Activated CD4-positive, alpha-beta T cell treated with anti-CD3 and anti-CD28 coated beads, Interleukin-2, amount 10 ng/mL, durations not matched to agents 7 days and 5 days (primary cell): Measurements from ENCODE around the gene ZNF879. TPM values are rescaled to one million over a fixed set of nuclear protein-coding genes. Genes with fewer than 3 reads are reported as not detected.

Source experiments
- CTCF ChIA-PET: fragments of 350-600 bp; sonication (Branson Sonifier 250); formaldehyde crosslinking; loops from one replicate; lab custom pipeline; 2021; ENCODE audit warnings: antibody characterized with exemption; lab: Charles Lee
- POLR2A ChIA-PET: fragments of 350-600 bp; sonication (Branson Sonifier 250); formaldehyde crosslinking; loops from one replicate; lab custom pipeline; 2021; ENCODE audit warnings: antibody characterized with exemption; lab: Charles Lee
- DNase-seq: peaks from one replicate; pipeline ENCODE4 v3.0.0-alpha.2; 2020
- H3K27ac Mint-ChIP-seq: one replicate; pipeline ENCODE4 v1.8.0; 2021; ENCODE audit warnings: mild to moderate bottlenecking, moderate library complexity, mixed read lengths
- H3K27me3 Mint-ChIP-seq: one replicate; pipeline ENCODE4 v1.8.0; 2021; ENCODE audit warnings: mixed read lengths
- H3K36me3 Mint-ChIP-seq: one replicate; pipeline ENCODE4 v1.8.0; 2021; ENCODE audit warnings: low read depth, mixed read lengths
- H3K4me1 Mint-ChIP-seq: one replicate; pipeline ENCODE4 v1.8.0; 2021; ENCODE audit warnings: mixed read lengths
- H3K4me3 Mint-ChIP-seq: one replicate; pipeline ENCODE4 v1.8.0; 2021; ENCODE audit warnings: mild to moderate bottlenecking, moderate library complexity, mixed read lengths
- H3K9me3 Mint-ChIP-seq: one replicate; pipeline ENCODE4 v1.8.0; 2021; ENCODE audit warnings: mixed read lengths
- total RNA-seq, 2 experiments: library from RNA; stranded (reverse); gene quantifications; one replicate each; pipeline ENCODE4 v1.2.3, GENCODE V29; 2021

The ZNF879 gene
- 1 to 10 TPM; 4.7 to 5.0 TPM for total RNA-seq

GRCh38 chr5:179023528-179024189 is at the start of gene ZNF879:
ZNF879 (plus strand) TSS chr5:179023804; CDS start chr5:179025005, 1,201 bp downstream.
- ChIA-PET CTCF (interaction anchor here (1.6 kb wide), 1 partner anchor 293 kb away, joined by 3 read pairs; the partner anchor contains the start of gene ZNF354A), POLR2A (no interaction called here)
- Mint-ChIP-seq H3K4me1 (peaks cover 10% of the 10 kb centered on the region), H3K9me3 (peaks cover 28% of the 10 kb centered on the region), H3K36me3 (peaks cover 40% of the 10 kb centered on the region), H3K27ac (peak within 1 kb of the TSS; percentile 87), H3K4me3 (peak within 1 kb of the TSS; percentile 91), H3K27me3 (no peaks in the 10 kb centered on the region)
- peak; percentile 93 for DNase-seq

DNA sequence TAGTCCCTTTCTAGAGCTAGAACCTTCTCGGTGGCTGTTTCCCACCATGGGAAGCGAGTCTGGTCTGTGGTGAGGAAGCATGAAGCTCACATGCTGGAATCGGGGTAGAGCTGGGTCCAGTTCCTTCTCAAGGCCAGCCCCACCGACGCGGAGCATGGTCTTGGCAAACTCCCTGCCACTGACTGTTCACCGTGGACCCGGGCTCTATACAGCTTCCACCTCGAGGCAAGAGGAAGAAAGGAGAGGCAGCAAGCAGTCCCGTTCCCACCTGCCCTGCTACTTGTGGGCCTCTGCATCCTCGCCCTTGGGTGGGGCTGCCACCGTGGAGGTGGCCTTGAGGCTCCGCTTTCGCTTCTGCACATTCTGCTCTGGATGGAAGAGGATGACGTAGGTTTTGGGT is 42.2 kb upstream of the ZNF879 start:
- POLR2A ChIA-PET = no interaction called here
- Mint-ChIP-seq H3K27ac (no peak overlapping the region), H3K27me3 (no peaks in the 10 kb centered on the region), H3K4me3 (no peak overlapping the region), H3K9me3 (peaks cover 41% of the 10 kb centered on the region), H3K4me1 (no peaks in the 10 kb centered on the region), H3K36me3 (peaks cover 2% of the 10 kb centered on the region)
- DNase-seq = no peak
- CTCF ChIA-PET = interaction anchor here (0.6 kb wide), 1 partner anchor 22 kb away, joined by 4 read pairs; no protein-coding TSS in a partner anchor

DNA sequence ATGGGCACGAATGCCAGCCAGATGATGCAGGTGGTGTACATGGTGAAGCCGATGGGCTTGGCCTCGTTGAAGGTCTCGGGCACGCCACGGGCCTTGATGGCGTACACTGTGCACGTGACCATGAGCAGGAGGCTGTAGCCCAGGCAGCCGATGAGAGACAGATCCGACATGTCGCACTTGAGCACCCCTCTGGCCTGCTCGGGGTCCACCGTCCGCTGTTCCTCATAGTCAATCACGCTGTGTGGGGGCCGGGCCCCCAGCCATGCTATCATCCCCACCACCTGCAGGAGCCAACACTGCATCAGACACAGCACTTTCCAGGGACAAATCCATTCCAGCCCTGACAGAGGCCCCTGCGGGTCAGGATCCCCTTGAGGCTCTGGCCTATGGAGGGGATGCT is 40.7 kb upstream of the ZNF879 start:
- ChIA-PET CTCF (no interaction called here), POLR2A (no interaction called here)
- Mint-ChIP-seq H3K36me3 (peaks cover 2% of the 10 kb centered on the region), H3K27ac (no peak overlapping the region), H3K9me3 (peaks cover 44% of the 10 kb centered on the region), H3K4me1 (no peaks in the 10 kb centered on the region), H3K4me3 (no peak overlapping the region), H3K27me3 (no peaks in the 10 kb centered on the region)
- no peak for DNase-seq

DNA sequence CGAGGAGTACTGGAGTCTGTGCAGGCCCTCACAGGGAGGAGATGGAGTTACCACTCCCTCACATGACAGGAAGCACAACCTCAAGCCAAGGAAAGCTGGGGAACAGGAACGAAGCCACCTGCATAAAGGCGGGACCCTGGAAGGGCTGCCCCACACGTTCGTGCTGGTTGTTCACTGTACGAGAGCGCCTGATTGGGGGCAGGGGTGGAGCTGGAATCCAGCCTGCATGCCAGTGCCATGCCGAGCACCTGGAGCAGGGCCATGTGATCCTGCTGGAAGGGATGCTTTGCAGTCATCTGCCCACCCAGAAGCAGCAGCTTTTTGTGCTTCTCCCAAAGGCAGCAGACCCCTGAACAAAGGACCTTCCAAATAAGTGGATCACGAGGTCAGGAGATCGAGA is 39.9 kb upstream of the ZNF879 start:
- Mint-ChIP-seq H3K36me3 (peaks cover under 1% of the 10 kb centered on the region), H3K27ac (no peak overlapping the region), H3K9me3 (peaks cover 41% of the 10 kb centered on the region), H3K27me3 (no peaks in the 10 kb centered on the region), H3K4me1 (no peaks in the 10 kb centered on the region), H3K4me3 (no peak overlapping the region)
- ChIA-PET CTCF (no interaction called here), POLR2A (no interaction called here)
- DNase-seq = no peak

GRCh38 chr5:178984145-178985072 is 39.2 kb upstream of the ZNF879 start:
- Mint-ChIP-seq H3K4me1 (no peaks in the 10 kb centered on the region), H3K36me3 (no peaks in the 10 kb centered on the region), H3K27me3 (no peaks in the 10 kb centered on the region), H3K4me3 (no peak overlapping the region), H3K9me3 (peaks cover 37% of the 10 kb centered on the region), H3K27ac (no peak overlapping the region)
- ChIA-PET POLR2A (no interaction called here), CTCF (no interaction called here)
- no peak for DNase-seq

- H3K4me3 Mint-ChIP-seq = no peak overlapping the region
- POLR2A ChIA-PET = no interaction called here
- H3K4me1 Mint-ChIP-seq = no peaks in the 10 kb centered on the region
- H3K27me3 Mint-ChIP-seq = no peaks in the 10 kb centered on the region
- H3K27ac Mint-ChIP-seq = no peak overlapping the region
- DNase-seq = no peak
- H3K36me3 Mint-ChIP-seq = no peaks in the 10 kb centered on the region
- CTCF ChIA-PET = no interaction called here
- peaks cover 32% of the 10 kb centered on the region for H3K9me3 Mint-ChIP-seq
These were observed 37.2 kb upstream of the ZNF879 start for GRCh38 chr5:178986326-178986960.

DNA sequence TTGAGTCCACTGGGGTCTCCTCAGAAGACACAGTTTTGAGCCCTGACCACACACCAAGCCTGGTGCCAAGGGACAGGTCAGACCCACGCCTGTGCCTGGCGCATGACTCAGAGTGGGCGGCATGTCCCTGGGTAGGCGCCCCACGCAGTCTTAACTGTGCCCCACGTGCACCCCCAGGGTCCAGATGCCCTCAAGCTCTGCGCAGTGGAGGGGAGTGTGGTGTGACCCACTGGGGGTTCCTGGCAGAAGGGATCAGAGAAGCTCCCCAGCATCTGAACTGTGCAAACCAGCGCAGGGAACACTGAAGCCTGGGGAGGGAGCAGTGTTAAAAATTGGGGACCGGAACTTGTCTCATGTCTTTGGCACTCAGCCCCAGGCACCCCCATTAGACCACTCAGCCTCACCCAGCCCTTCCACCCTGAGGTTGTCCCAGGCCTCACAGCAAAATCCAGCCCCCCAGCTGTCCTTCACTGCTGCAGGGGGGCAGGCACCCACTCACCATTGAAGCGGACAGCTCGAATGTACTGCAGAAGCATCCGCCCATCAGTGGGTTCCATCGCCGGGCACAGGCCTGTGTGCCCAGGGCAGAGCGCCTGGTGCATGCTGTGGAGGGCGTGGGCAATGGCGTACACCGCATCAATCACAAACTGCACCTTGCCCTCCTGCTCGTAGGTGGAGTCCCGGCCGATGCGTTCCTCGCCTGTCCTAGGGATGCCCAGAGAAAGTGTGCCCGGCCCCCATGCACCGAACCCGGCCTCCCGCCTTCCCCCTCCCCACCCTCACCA is 35.0 kb upstream of the ZNF879 start:
- peaks cover 13% of the 10 kb centered on the region for H3K27me3 Mint-ChIP-seq
- ChIA-PET CTCF (no interaction called here), POLR2A (no interaction called here)
- H3K9me3 Mint-ChIP-seq = peaks cover 26% of the 10 kb centered on the region
- DNase-seq = no peak
- H3K27ac Mint-ChIP-seq = no peak overlapping the region
- no peak overlapping the region for H3K4me3 Mint-ChIP-seq
- no peaks in the 10 kb centered on the region for H3K4me1 Mint-ChIP-seq
- no peaks in the 10 kb centered on the region for H3K36me3 Mint-ChIP-seq

DNA sequence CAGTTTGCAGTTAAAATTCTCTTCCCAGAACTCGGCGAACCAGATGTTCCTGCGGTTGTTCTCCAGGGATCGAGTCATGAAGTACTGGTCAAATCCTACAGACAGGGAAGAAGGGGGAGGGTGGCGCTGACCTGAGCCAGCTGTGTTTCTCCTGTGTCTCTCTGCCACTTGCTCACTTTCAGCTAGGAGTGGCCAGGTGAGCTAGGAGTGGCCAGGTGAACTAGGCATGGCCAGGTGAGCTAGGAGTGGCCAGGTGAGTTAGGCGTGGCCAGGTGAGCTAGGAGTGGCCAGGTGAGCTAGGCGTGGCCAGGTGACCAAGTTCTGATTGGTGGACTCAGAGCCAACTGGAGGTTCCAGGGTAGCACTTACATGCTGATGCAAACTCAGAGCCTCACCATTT is 34.3 kb upstream of the ZNF879 start:
- Mint-ChIP-seq H3K27me3 (peaks cover 15% of the 10 kb centered on the region), H3K9me3 (peaks cover 23% of the 10 kb centered on the region), H3K4me3 (no peak overlapping the region), H3K27ac (no peak overlapping the region), H3K4me1 (no peaks in the 10 kb centered on the region), H3K36me3 (no peaks in the 10 kb centered on the region)
- ChIA-PET CTCF (no interaction called here), POLR2A (no interaction called here)
- no peak for DNase-seq

DNA sequence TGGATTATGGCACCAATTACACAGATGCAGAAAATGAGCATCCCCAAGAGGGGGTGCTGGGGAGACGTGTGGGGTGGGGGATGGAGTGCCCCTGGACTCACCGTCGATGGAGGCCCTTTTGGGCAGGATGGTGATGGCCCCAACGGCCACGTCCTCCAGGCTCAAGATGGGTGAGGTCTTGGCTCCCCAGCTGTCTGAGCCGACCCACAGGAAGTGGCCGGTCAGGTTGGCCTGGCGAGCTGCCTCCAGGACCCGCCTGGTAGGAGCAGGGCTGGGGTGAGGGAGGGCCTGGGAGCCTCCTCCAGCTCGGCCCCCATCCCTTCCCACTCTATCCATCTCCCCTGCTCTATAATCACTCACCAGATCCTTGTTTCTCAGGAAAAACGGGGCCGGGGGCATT is 33.1 kb upstream of the ZNF879 start:
- no peak overlapping the region for H3K4me3 Mint-ChIP-seq
- H3K36me3 Mint-ChIP-seq = no peaks in the 10 kb centered on the region
- peaks cover 2% of the 10 kb centered on the region for H3K4me1 Mint-ChIP-seq
- no peak overlapping the region for H3K27ac Mint-ChIP-seq
- DNase-seq = no peak
- H3K27me3 Mint-ChIP-seq = peaks cover 20% of the 10 kb centered on the region
- H3K9me3 Mint-ChIP-seq = peaks cover 23% of the 10 kb centered on the region
- ChIA-PET POLR2A (no interaction called here), CTCF (no interaction called here)

- ChIA-PET CTCF (no interaction called here), POLR2A (no interaction called here)
- no peaks in the 10 kb centered on the region for H3K36me3 Mint-ChIP-seq
- peaks cover 24% of the 10 kb centered on the region for H3K27me3 Mint-ChIP-seq
- DNase-seq = no peak
- H3K4me1 Mint-ChIP-seq = peaks cover 3% of the 10 kb centered on the region
- H3K9me3 Mint-ChIP-seq = peaks cover 23% of the 10 kb centered on the region
- H3K27ac Mint-ChIP-seq = no peak overlapping the region
- H3K4me3 Mint-ChIP-seq = no peak overlapping the region
These were observed 32.1 kb upstream of the ZNF879 start for GRCh38 chr5:178991190-178992145.

- no peak overlapping the region for H3K4me3 Mint-ChIP-seq
- no peaks in the 10 kb centered on the region for H3K36me3 Mint-ChIP-seq
- peaks cover 3% of the 10 kb centered on the region for H3K4me1 Mint-ChIP-seq
- peaks cover 16% of the 10 kb centered on the region for H3K9me3 Mint-ChIP-seq
- peaks cover 24% of the 10 kb centered on the region for H3K27me3 Mint-ChIP-seq
- no peak overlapping the region for H3K27ac Mint-ChIP-seq
- ChIA-PET CTCF (interaction anchor here (0.6 kb wide), 1 partner anchor 470 kb away, joined by 3 read pairs; no protein-coding TSS in a partner anchor), POLR2A (no interaction called here)
- DNase-seq = no peak
These were observed 31.2 kb upstream of the ZNF879 start for GRCh38 chr5:178992291-178992895.
